ENCODE results near the gene ZNF771. TPM values are rescaled to one million over a fixed set of nuclear protein-coding genes. Genes with fewer than 3 reads are reported as not detected.

The ZNF771 gene
- total and polyA plus RNA-seq, 9 of the 15 experiments (the other 6 are each of a cell fraction or from before 2014, with no cell fraction given) = 1.5 to 12.6 (median 4.4) TPM

GRCh38 chr16:30378236-30379157 is 28.9 kb upstream of the ZNF771 start (continued):
- no peak for TF ChIP-seq ZNF740 (CRISPR knock-in tag; IDR thresholded peaks at IDR 0.05)
- TF ChIP-seq ZNF740 (tag; IDR thresholded peaks at IDR 0.05) = no peak
- peak; percentile 59 for TF ChIP-seq PHF20 (IDR thresholded peaks at IDR 0.05; ENCODE audit: partially characterized antibody)
- no peak for TF ChIP-seq DIDO1 (tag; IDR thresholded peaks at IDR 0.05; ENCODE audit: low read depth)
- TF ChIP-seq HOXB6 (CRISPR knock-in tag; IDR thresholded peaks at IDR 0.05; ENCODE audit: borderline replicate concordance) = no peak
- TF ChIP-seq ZBTB7A (IDR thresholded peaks at IDR 0.05; ENCODE audit: borderline replicate concordance, control insufficient read depth, low read depth, low read length) = peak; percentile 98
- TF ChIP-seq RBM17 (IDR thresholded peaks at IDR 0.05; ENCODE audit: borderline replicate concordance, low read depth, low read length) = no peak
- no peak for TF ChIP-seq ZC3H11A (IDR thresholded peaks at IDR 0.05; ENCODE audit: low read depth, low read length)
- TF ChIP-seq TCF3 (CRISPR knock-in tag; IDR thresholded peaks at IDR 0.05) = peak; percentile 4; the same call in 1 of the 2 replicates
- peak; percentile 78 for TF ChIP-seq SUPT5H (IDR thresholded peaks at IDR 0.05)
- no peak for TF ChIP-seq TAF9B (IDR thresholded peaks at IDR 0.05; ENCODE audit: partially characterized antibody)
- peak; percentile 31; the same call in 1 of the 2 replicates for TF ChIP-seq CXXC5 (CRISPR knock-in tag; IDR thresholded peaks at IDR 0.05)
- peak; percentile 13; the same call in 1 of the 2 replicates for TF ChIP-seq CREM (IDR thresholded peaks at IDR 0.05; ENCODE audit: low read depth)
- TF ChIP-seq E2F8 (IDR thresholded peaks at IDR 0.05; ENCODE audit: low read depth, partially characterized antibody) = peak; percentile 92
- TF ChIP-seq ZNF134 (CRISPR knock-in tag; conservative IDR thresholded peaks at IDR 0.05) = peak; percentile 37; the same call in 1 of the 2 replicates
- peak; percentile 19; the same call in 1 of the 2 replicates for TF ChIP-seq ARID3B (CRISPR knock-in tag; IDR thresholded peaks at IDR 0.05; ENCODE audit: borderline replicate concordance)
- TF ChIP-seq HBP1 (CRISPR knock-in tag; IDR thresholded peaks at IDR 0.05) = 0 out of 2 replicates have a peak, but pooled peaks have one; percentile 39
- peak; percentile 83 for TF ChIP-seq SMARCA5 (IDR thresholded peaks at IDR 0.05)
- TF ChIP-seq ZNF23 (CRISPR knock-in tag; IDR thresholded peaks at IDR 0.05) = no peak
- peak; percentile 81 for TF ChIP-seq EP400 (IDR thresholded peaks at IDR 0.05)
- TF ChIP-seq NR2C1 (IDR thresholded peaks at IDR 0.05) = no peak; the same call in 1 of the 2 replicates
- 0 out of 2 replicates have a peak, but pooled peaks have one; percentile 33 for TF ChIP-seq NR2C1 (tag; IDR thresholded peaks at IDR 0.05)

All from K562 (cell line).